ENCODE results near the gene SLC44A2. TPM values are rescaled to one million over a fixed set of nuclear protein-coding genes. Genes with fewer than 3 reads are reported as not detected.
A peak's percentile ranks its signal among the peaks of the same experiment; 100 is the strongest.
"Not testable (repeated sequence)": the region's sequence is repeated elsewhere in the genome, so short reads cannot be mapped to it uniquely, and the experiment has no call there.

The SLC44A2 gene
- total and polyA plus RNA-seq, 8 donors, result 175 to 255 (median 188) TPM

- H3K9me3 ChIP-seq, result no peaks in the 10 kb centered on the region
- peaks cover 0 to 33% of the 10 kb centered on the region in 2 donors for H3K36me3 ChIP-seq
- intact Hi-C loops (cut with DNase I), result no loop called here
- no peaks in the 10 kb centered on the region for H3K27me3 ChIP-seq
- no peak for TF ChIP-seq CTCF (IDR thresholded peaks at IDR 0.05)
- no peak for DNase-seq
- peaks cover 18 to 77% of the 10 kb centered on the region in 2 donors for H3K4me1 ChIP-seq
- H3K4me3 ChIP-seq, result no peak overlapping the region
- peak; percentile 55 for ATAC-seq
- no peak overlapping the region for H3K27ac ChIP-seq
These were observed 36.6 kb downstream of the SLC44A2 start for GRCh38 chr19:10661946-10662345.

- ATAC-seq (no peak), DNase-seq (peak in 1 of 4 donors; percentile 0)
- peaks cover 16 to 75% of the 10 kb centered on the region in 2 donors for H3K4me1 ChIP-seq
- H3K27ac ChIP-seq, result no peak overlapping the region
- no peaks in the 10 kb centered on the region for H3K27me3 ChIP-seq
- intact Hi-C loops (cut with DNase I), result no loop called here
- H3K36me3 ChIP-seq, result peaks cover 0 to 32% of the 10 kb centered on the region in 2 donors
- no peak overlapping the region for H3K4me3 ChIP-seq
- TF ChIP-seq CTCF (IDR thresholded peaks at IDR 0.05), result no peak
- no peaks in the 10 kb centered on the region for H3K9me3 ChIP-seq
These were observed 37.3 kb downstream of the SLC44A2 start for GRCh38 chr19:10662384-10663251.

- ATAC-seq; intact Hi-C loops (cut with DNase I); H3K27me3 ChIP-seq; H3K4me3 ChIP-seq; H3K27ac ChIP-seq; H3K9me3 ChIP-seq: not testable (repeated sequence)
- peaks cover 0 to 29% of the 10 kb centered on the region in 2 donors for H3K36me3 ChIP-seq
- H3K4me1 ChIP-seq, result peaks cover 16 to 75% of the 10 kb centered on the region in 2 donors
- DNase-seq, result peak in 1 of 4 donors; percentile 37
These were observed 37.9 kb downstream of the SLC44A2 start for GRCh38 chr19:10663252-10663563.

- H3K9me3 ChIP-seq, result no peaks in the 10 kb centered on the region
- peaks cover 0 to 72% of the 10 kb centered on the region in 2 donors for H3K4me1 ChIP-seq
- no peak overlapping the region for H3K27ac ChIP-seq
- DNase-seq (peak in 1 of 4 donors; percentile 6), ATAC-seq (no peak)
- no peak overlapping the region for H3K4me3 ChIP-seq
- no peaks in the 10 kb centered on the region for H3K27me3 ChIP-seq
- peaks cover 0 to 36% of the 10 kb centered on the region in 2 donors for H3K36me3 ChIP-seq
- intact Hi-C loops (cut with DNase I), result no loop called here
- TF ChIP-seq CTCF (IDR thresholded peaks at IDR 0.05), result no peak
These were observed 42.5 kb downstream of the SLC44A2 start for GRCh38 chr19:10667867-10668266.

GRCh38 chr19:10669246-10669645 lies 43.9 kb downstream of the SLC44A2 start:
- intact Hi-C loops (cut with DNase I), result no loop called here
- ATAC-seq, result no peak

More at GRCh38 chr19:10669246-10669645, 43.9 kb downstream of the SLC44A2 start:
- H3K27me3 ChIP-seq, result no peaks in the 10 kb centered on the region
- peak in 1 of 4 donors; percentile 3 for DNase-seq
- no peak for TF ChIP-seq CTCF (IDR thresholded peaks at IDR 0.05)
- H3K9me3 ChIP-seq, result no peaks in the 10 kb centered on the region
- H3K4me1 ChIP-seq, result peaks cover 0 to 61% of the 10 kb centered on the region in 2 donors
- H3K36me3 ChIP-seq, result peaks cover 0 to 49% of the 10 kb centered on the region in 2 donors
- H3K27ac ChIP-seq, result no peak overlapping the region
- H3K4me3 ChIP-seq, result no peak overlapping the region

All from left lung (tissue), 10 donors.